ENCODE data around the gene TSPAN3. TPM values are rescaled to one million over a fixed set of nuclear protein-coding genes. Genes with fewer than 3 reads are reported as not detected.

TSPAN3 gene
- total and polyA plus RNA-seq, 11 donors: 58.1 to 247 (median 133) TPM

- Histone ChIP-seq H3K27ac (no peak overlapping the region), H3K36me3 (peaks cover 0 to 26% (median 0%) of the 10 kb centered on the region in 9 donors), H3K4me1 (peaks cover 0 to 37% (median 19%) of the 10 kb centered on the region in 12 donors), H3K27me3 (peaks cover 0 to 7% (median 0%) of the 10 kb centered on the region in 9 donors), H3K4me3 (no peak overlapping the region), H3K9me3 (no peaks in the 10 kb centered on the region)
- DNase-seq: peak in 4 of 5 donors; percentile 7 to 37 (median 18)
- 91 to 95% (median 93%) methylated on average over 12 to 15 of the region's 15 CpGs for WGBS, 4 donors
- TF ChIP-seq POLR2A (IDR thresholded peaks at IDR 0.05) (no peak), CTCF (IDR thresholded peaks at IDR 0.05) (no peak)
- no peak for ATAC-seq
- intact Hi-C loops (cut with DNase I): loop anchor here in 5 of 10 donors (10.0 kb wide), 1 partner anchor 520 kb away; no protein-coding TSS in a partner anchor
Observed at GRCh38 chr15:77025083-77025901, 45.6 kb downstream of the TSPAN3 start.

- peaks cover 0 to 22% (median 0%) of the 10 kb centered on the region in 9 donors for H3K36me3 ChIP-seq
- TF ChIP-seq POLR2A (IDR thresholded peaks at IDR 0.05): no peak
- TF ChIP-seq CTCF (IDR thresholded peaks at IDR 0.05): peak; percentile 92 to 98 (median 96)
- DNase-seq (peak; percentile 60 to 84 (median 69)), ATAC-seq (peak; percentile 22 to 48 (median 40))
- 29 to 35% (median 33%) methylated on average over 14 to 17 of the region's 17 CpGs for WGBS, 4 donors
- peak overlapping the region in 1 of 12 donors; percentile 42 for H3K27ac ChIP-seq
- peaks cover 0 to 41% (median 19%) of the 10 kb centered on the region in 12 donors for H3K4me1 ChIP-seq
- no peaks in the 10 kb centered on the region for H3K27me3 ChIP-seq
- H3K4me3 ChIP-seq: no peak overlapping the region
- intact Hi-C loops (cut with DNase I): loop anchor here in 9 of 10 donors (5.0 to 10.0 kb wide), 5 partner anchors 52 to 523 kb away; no protein-coding TSS in a partner anchor
- H3K9me3 ChIP-seq: no peaks in the 10 kb centered on the region
Observed at GRCh38 chr15:77024273-77025082, 46.4 kb downstream of the TSPAN3 start.

- H3K36me3 ChIP-seq: peaks cover 0 to 21% (median 0%) of the 10 kb centered on the region in 9 donors
- ATAC-seq: no peak
- H3K9me3 ChIP-seq: no peaks in the 10 kb centered on the region
- H3K4me1 ChIP-seq: peaks cover 0 to 46% (median 19%) of the 10 kb centered on the region in 12 donors
- TF ChIP-seq CTCF (IDR thresholded peaks at IDR 0.05) (no peak), POLR2A (IDR thresholded peaks at IDR 0.05) (no peak)
- H3K27me3 ChIP-seq: no peaks in the 10 kb centered on the region
- 59 to 70% (median 67%) methylated on average over 18 to 20 of the region's 20 CpGs for WGBS, 4 donors
- peak overlapping the region in 1 of 12 donors; percentile 42 for H3K27ac ChIP-seq
- no peak overlapping the region for H3K4me3 ChIP-seq
- DNase-seq: peak in 3 of 5 donors; percentile 21 to 40 (median 23)
- intact Hi-C loops (cut with DNase I): loop anchor here (2.0 to 10.0 kb wide), 6 partner anchors 51 to 524 kb away; no protein-coding TSS in a partner anchor
Observed at GRCh38 chr15:77023576-77024272, 47.2 kb downstream of the TSPAN3 start.
